ENCODE measurements around the gene PRRG2. TPM values are rescaled to one million over a fixed set of nuclear protein-coding genes. Genes with fewer than 3 reads are reported as not detected.

Gene PRRG2
- total and polyA plus RNA-seq, 3 experiments from 2014 or later, result 0.24 to 1.2 (median 1.2) TPM

DNA sequence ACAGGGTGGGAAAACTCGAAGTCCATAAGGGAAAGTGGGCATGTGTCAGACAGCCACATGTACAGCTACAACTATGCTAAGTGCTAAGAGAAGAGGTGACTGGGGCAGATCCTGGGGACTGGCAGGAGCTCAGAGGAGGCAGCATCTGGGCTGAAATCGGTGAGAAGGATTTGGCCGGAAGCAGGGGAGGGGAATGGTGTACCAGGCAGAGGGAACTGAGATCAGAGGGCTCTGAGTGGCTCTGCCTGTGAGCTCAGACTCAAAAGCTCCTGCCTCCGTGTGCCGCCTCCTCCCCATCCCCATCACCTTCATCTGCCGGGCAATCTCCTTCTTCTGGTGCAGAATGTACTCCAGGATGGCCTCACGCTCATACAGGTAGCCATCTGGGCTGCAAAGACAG, 22.5 kb upstream of the PRRG2 start:
- Histone ChIP-seq H3K27me3 (ENCODE audit: insufficient read depth, low read length, poor library complexity, severe bottlenecking) (no peaks in the 10 kb centered on the region), H3K27ac (ENCODE audit: low read depth, low read length) (no peak overlapping the region), H3K9me3 (ENCODE audit: low read length) (no peaks in the 10 kb centered on the region), H3K4me1 (ENCODE audit: insufficient read depth, low read length) (peaks cover 96% of the 10 kb centered on the region), H3K36me3 (ENCODE audit: insufficient read depth, low read length) (peaks cover 35% of the 10 kb centered on the region), H3K4me3 (ENCODE audit: low read length) (peak overlapping the region; percentile 89)
- CTCF ChIA-PET, result interaction anchor here (0.6 to 11.7 kb wide), 5 partner anchors 10 to 1703 kb away, joined by 3 to 128 read pairs (median 4); no protein-coding TSS in a partner anchor
- Mint-ChIP-seq H3K27ac (peak overlapping the region; percentile 84 to 98 (median 95)), H3K9me3 (no peaks in the 10 kb centered on the region), H3K27me3 (peaks cover 0 to 3% of the 10 kb centered on the region in 2 donors), H3K36me3 (peaks cover 9 to 50% (median 10%) of the 10 kb centered on the region in 3 donors), H3K4me1 (peaks cover 74 to 82% (median 77%) of the 10 kb centered on the region in 3 donors), H3K4me3 (peak overlapping the region; percentile 79 to 93 (median 92))
- DNase-seq, result peak in 1 of 5 donors; percentile 58
- POLR2A ChIA-PET, result interaction anchor here (0.6 to 1.4 kb wide), 4 partner anchors 10 to 85 kb away, joined by 4 to 21 read pairs (median 6); partner anchors contain the start of gene FLT3LG

DNA sequence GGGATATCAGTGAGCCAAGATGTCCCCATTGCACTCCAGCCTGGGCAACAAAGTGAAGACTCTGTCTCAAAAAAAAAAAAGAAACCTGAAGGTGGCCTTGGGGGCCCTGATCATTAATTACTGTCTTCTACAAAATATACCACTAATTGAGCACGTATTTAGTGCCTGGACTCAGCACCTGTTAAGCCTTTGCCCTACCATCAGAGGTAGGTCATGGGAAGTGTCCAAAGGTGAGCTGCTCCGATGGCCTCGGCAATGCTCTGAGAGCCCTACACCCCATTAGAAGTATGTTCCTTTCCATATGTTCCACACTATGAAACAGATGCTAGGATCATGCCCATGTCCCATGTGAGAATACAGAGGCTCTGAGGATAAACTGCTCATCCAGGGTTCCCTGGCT, 21.7 kb upstream of the PRRG2 start:
- peaks cover 9 to 55% (median 10%) of the 10 kb centered on the region in 3 donors for H3K36me3 Mint-ChIP-seq
- peaks cover 35% of the 10 kb centered on the region for H3K36me3 ChIP-seq (ENCODE audit: insufficient read depth, low read length)
- CTCF ChIA-PET, result interaction anchor here (1.2 to 11.7 kb wide), 3 partner anchors 11 to 86 kb away, joined by 5 to 128 read pairs (median 103); partner anchors contain the start of gene FLT3LG
- peak overlapping the region; percentile 84 to 98 (median 95) for H3K27ac Mint-ChIP-seq
- H3K27me3 ChIP-seq (ENCODE audit: insufficient read depth, low read length, poor library complexity, severe bottlenecking), result no peaks in the 10 kb centered on the region
- no peaks in the 10 kb centered on the region for H3K9me3 Mint-ChIP-seq
- H3K9me3 ChIP-seq (ENCODE audit: low read length), result no peaks in the 10 kb centered on the region
- POLR2A ChIA-PET, result interaction anchor here (1.4 kb wide), 1 partner anchor 9 kb away, joined by 21 read pairs; no protein-coding TSS in a partner anchor
- H3K4me1 Mint-ChIP-seq, result peaks cover 71 to 82% (median 77%) of the 10 kb centered on the region in 3 donors
- DNase-seq, result no peak
- H3K4me3 ChIP-seq (ENCODE audit: low read length), result peak overlapping the region; percentile 89
- H3K4me3 Mint-ChIP-seq, result peak overlapping the region; percentile 79 to 93 (median 92)
- peak overlapping the region; percentile 57 for H3K27ac ChIP-seq (ENCODE audit: low read depth, low read length)
- peaks cover 96% of the 10 kb centered on the region for H3K4me1 ChIP-seq (ENCODE audit: insufficient read depth, low read length)
- H3K27me3 Mint-ChIP-seq, result peaks cover 0 to 2% of the 10 kb centered on the region in 2 donors

DNA sequence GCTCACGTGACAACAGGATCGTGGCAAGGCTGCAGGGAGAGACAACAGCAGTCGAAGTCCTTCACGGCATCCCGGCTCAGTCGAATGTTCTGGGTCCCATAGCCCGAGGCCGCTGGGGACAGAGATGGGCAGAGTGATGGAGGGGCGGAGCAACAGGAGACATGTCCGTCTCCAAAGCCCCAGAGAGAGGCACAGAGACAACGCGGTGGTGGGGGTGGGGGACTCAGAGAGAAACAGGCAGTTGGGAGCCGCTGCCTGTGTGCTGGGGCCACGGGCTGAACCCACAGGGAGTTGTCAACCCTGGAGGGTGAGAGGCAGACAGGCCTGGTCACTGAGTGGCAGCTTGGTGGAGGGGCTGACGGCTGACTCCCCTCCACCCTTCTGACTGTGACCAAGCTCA, 21.2 kb upstream of the PRRG2 start:
- Mint-ChIP-seq H3K27me3 (peaks cover 0 to 2% of the 10 kb centered on the region in 2 donors), H3K4me3 (peak overlapping the region; percentile 79 to 93 (median 92)), H3K36me3 (peaks cover 9 to 56% (median 9%) of the 10 kb centered on the region in 3 donors), H3K9me3 (no peaks in the 10 kb centered on the region), H3K27ac (peak overlapping the region; percentile 84 to 98 (median 95)), H3K4me1 (peaks cover 71 to 82% (median 77%) of the 10 kb centered on the region in 3 donors)
- CTCF ChIA-PET, result interaction anchor here (1.2 to 11.7 kb wide), 4 partner anchors 11 to 90 kb away, joined by 5 to 128 read pairs (median 54); partner anchors contain the start of gene FLT3LG
- POLR2A ChIA-PET, result no interaction called here
- Histone ChIP-seq H3K9me3 (ENCODE audit: low read length) (no peaks in the 10 kb centered on the region), H3K36me3 (ENCODE audit: insufficient read depth, low read length) (peaks cover 35% of the 10 kb centered on the region), H3K27me3 (ENCODE audit: insufficient read depth, low read length, poor library complexity, severe bottlenecking) (no peaks in the 10 kb centered on the region), H3K27ac (ENCODE audit: low read depth, low read length) (peak overlapping the region; percentile 57), H3K4me1 (ENCODE audit: insufficient read depth, low read length) (peaks cover 96% of the 10 kb centered on the region), H3K4me3 (ENCODE audit: low read length) (peak overlapping the region; percentile 89)
- no peak for DNase-seq

DNA sequence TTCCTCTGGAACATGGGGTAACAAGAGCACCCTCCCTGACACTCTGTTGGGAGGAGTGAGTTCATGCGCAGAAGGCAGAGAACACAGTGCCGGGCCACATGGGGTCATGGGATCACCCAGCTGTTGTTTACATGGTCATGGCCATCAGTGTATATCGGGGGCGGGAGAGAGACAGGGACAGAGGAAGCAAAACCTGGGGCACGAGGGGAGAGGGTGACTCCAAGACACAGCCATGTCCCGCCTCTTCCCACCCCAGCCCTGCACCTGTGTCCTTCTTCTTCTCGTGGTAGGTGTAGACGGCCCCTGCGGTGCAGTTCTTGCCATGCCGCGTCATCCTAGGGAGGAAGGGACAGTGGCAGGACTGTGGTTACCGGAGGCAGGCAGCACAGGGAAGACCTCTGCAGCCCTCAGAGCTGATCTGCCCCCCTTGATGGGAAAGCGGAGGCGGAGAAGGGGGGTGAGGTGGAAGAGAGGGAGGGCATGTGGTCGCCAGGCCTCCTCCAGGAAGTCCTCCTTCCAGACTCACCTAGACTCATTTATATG, 20.7 kb upstream of the PRRG2 start:
- Mint-ChIP-seq H3K27me3 (peaks cover 0 to 2% of the 10 kb centered on the region in 2 donors), H3K4me3 (peak overlapping the region; percentile 79 to 93 (median 92)), H3K9me3 (no peaks in the 10 kb centered on the region), H3K36me3 (peaks cover 9 to 51% (median 10%) of the 10 kb centered on the region in 3 donors), H3K27ac (peak overlapping the region; percentile 84 to 98 (median 95)), H3K4me1 (peaks cover 72 to 82% (median 77%) of the 10 kb centered on the region in 3 donors)
- Histone ChIP-seq H3K27ac (ENCODE audit: low read depth, low read length) (peak overlapping the region; percentile 57), H3K4me1 (ENCODE audit: insufficient read depth, low read length) (peaks cover 96% of the 10 kb centered on the region), H3K36me3 (ENCODE audit: insufficient read depth, low read length) (peaks cover 35% of the 10 kb centered on the region), H3K9me3 (ENCODE audit: low read length) (no peaks in the 10 kb centered on the region), H3K27me3 (ENCODE audit: insufficient read depth, low read length, poor library complexity, severe bottlenecking) (no peaks in the 10 kb centered on the region), H3K4me3 (ENCODE audit: low read length) (peak overlapping the region; percentile 89)
- POLR2A ChIA-PET, result interaction anchor here (0.5 to 0.8 kb wide), 2 partner anchors 8 to 33 kb away, joined by 4 read pairs; partner anchors contain the start of gene RCN3
- CTCF ChIA-PET, result interaction anchor here (0.9 to 11.7 kb wide), 5 partner anchors 10 to 90 kb away, joined by 3 to 128 read pairs (median 6); partner anchors contain the start of gene RCN3
- DNase-seq, result peak in 4 of 5 donors; percentile 34 to 67 (median 57)

DNA sequence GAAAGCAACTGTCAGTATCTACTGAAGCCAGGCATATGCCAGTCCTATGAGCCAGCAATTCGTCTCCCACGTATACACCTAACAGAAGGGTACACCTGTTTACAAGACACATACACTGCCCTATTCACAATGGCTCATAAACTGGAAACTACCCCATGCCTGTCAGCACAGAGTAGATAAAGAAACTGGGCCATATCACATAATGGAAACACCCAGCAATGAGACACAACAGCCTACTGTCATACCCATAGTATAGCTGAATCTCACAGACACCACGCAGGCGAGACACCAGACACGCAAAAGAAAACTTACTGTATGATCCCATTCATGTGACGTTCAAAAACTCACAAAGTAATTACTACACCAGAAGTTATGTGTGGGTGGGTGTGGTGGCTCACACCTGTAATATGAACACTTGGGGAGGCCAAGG, 16.5 kb upstream of the PRRG2 start:
- peak overlapping the region; percentile 43 for H3K4me3 ChIP-seq (ENCODE audit: low read length)
- no peak for DNase-seq
- Mint-ChIP-seq H3K9me3 (no peaks in the 10 kb centered on the region), H3K27me3 (peaks cover 0 to 2% of the 10 kb centered on the region in 2 donors), H3K27ac (peak overlapping the region; percentile 73 to 99 (median 87)), H3K4me1 (peaks cover 76 to 88% (median 88%) of the 10 kb centered on the region in 3 donors), H3K4me3 (peak overlapping the region; percentile 22 to 76 (median 51)), H3K36me3 (peaks cover 0 to 18% (median 4%) of the 10 kb centered on the region in 3 donors)
- ChIA-PET POLR2A (no interaction called here), CTCF (interaction anchor here (1.2 to 11.7 kb wide), 3 partner anchors 11 to 152 kb away, joined by 3 to 103 read pairs (median 24); no protein-coding TSS in a partner anchor)
- H3K36me3 ChIP-seq (ENCODE audit: insufficient read depth, low read length), result peaks cover 6% of the 10 kb centered on the region
- H3K9me3 ChIP-seq (ENCODE audit: low read length), result no peaks in the 10 kb centered on the region
- no peak overlapping the region for H3K27ac ChIP-seq (ENCODE audit: low read depth, low read length)
- H3K4me1 ChIP-seq (ENCODE audit: insufficient read depth, low read length), result peaks cover 94% of the 10 kb centered on the region
- H3K27me3 ChIP-seq (ENCODE audit: insufficient read depth, low read length, poor library complexity, severe bottlenecking), result no peaks in the 10 kb centered on the region

DNA sequence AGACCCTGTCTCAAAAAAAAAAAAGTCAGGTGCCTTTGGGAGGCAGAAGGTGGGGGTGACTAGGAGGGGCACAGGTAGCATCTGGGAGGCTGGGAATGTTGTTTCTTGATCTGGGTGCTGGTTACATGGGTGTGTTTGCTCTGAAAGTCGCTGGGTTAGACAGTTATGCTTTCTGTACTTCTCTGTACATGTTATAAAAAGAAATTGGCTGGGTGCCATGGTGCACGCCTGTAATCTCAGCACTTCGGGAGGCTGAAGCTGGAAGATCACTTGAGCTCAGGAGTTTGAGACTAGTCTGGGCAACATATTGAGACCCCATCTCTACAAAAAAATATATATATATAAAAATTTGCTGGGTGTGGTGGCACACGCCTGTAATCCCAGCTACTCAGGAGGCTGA, 15.9 kb upstream of the PRRG2 start:
- Histone ChIP-seq H3K36me3 (ENCODE audit: insufficient read depth, low read length) (no peaks in the 10 kb centered on the region), H3K27ac (ENCODE audit: low read depth, low read length) (no peak overlapping the region), H3K27me3 (ENCODE audit: insufficient read depth, low read length, poor library complexity, severe bottlenecking) (no peaks in the 10 kb centered on the region), H3K4me1 (ENCODE audit: insufficient read depth, low read length) (peaks cover 94% of the 10 kb centered on the region), H3K4me3 (ENCODE audit: low read length) (peak overlapping the region; percentile 43), H3K9me3 (ENCODE audit: low read length) (no peaks in the 10 kb centered on the region)
- Mint-ChIP-seq H3K9me3 (no peaks in the 10 kb centered on the region), H3K4me3 (peak overlapping the region; percentile 22 to 76 (median 52)), H3K4me1 (peaks cover 73 to 88% (median 88%) of the 10 kb centered on the region in 3 donors), H3K27me3 (no peaks in the 10 kb centered on the region), H3K27ac (peak overlapping the region; percentile 74 to 99 (median 87)), H3K36me3 (peaks cover 0 to 13% (median 4%) of the 10 kb centered on the region in 3 donors)
- CTCF ChIA-PET, result interaction anchor here (4.0 to 11.7 kb wide), 2 partner anchors 12 to 17 kb away, joined by 24 to 103 read pairs; no protein-coding TSS in a partner anchor
- DNase-seq, result peak in 2 of 5 donors; percentile 24 to 48
- POLR2A ChIA-PET, result interaction anchor here (1.3 to 1.6 kb wide), 2 partner anchors 12 to 31 kb away, joined by 3 to 5 read pairs; no protein-coding TSS in a partner anchor

DNA sequence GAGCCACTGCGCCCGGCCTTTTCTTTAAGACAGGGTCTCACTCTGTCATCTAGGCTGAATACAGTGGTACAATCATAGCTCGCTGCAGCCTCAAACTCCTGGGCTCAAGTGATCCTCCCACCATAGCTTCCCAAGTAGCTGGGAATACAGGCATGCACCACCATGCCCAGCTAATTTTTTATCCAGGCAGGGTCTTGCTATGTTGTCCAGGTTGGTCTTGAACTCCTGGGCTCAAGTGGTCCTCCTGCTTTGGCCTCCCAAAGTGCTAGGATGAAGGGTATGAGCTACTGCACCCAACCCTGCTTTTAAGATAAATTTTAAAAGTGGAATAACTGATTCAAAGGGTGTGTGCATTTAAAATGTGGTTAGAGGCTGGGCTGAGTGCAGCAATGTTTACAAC, 14.8 kb upstream of the PRRG2 start:
- Histone ChIP-seq H3K4me1 (ENCODE audit: insufficient read depth, low read length) (peaks cover 94% of the 10 kb centered on the region), H3K4me3 (ENCODE audit: low read length) (peak overlapping the region; percentile 27)

More for the DNA sequence above, 14.8 kb upstream of the PRRG2 start:
- DNase-seq, result no peak
- Mint-ChIP-seq H3K36me3 (peaks cover 0 to 10% (median 5%) of the 10 kb centered on the region in 3 donors), H3K4me3 (peak overlapping the region in 6 of 7 donors; percentile 28 to 63 (median 52)), H3K27ac (peak overlapping the region; percentile 6 to 99 (median 77)), H3K4me1 (peaks cover 70 to 86% (median 86%) of the 10 kb centered on the region in 3 donors), H3K9me3 (no peaks in the 10 kb centered on the region), H3K27me3 (no peaks in the 10 kb centered on the region)
- no peaks in the 10 kb centered on the region for H3K36me3 ChIP-seq (ENCODE audit: insufficient read depth, low read length)
- no peaks in the 10 kb centered on the region for H3K9me3 ChIP-seq (ENCODE audit: low read length)
- CTCF ChIA-PET, result interaction anchor here (0.6 to 11.7 kb wide), 4 partner anchors 13 to 96 kb away, joined by 3 to 103 read pairs (median 14); partner anchors contain the start of gene FLT3LG
- H3K27me3 ChIP-seq (ENCODE audit: insufficient read depth, low read length, poor library complexity, severe bottlenecking), result no peaks in the 10 kb centered on the region
- POLR2A ChIA-PET, result interaction anchor here (0.6 to 1.6 kb wide), 4 partner anchors 13 to 32 kb away, joined by 3 to 5 read pairs (median 4); no protein-coding TSS in a partner anchor
- H3K27ac ChIP-seq (ENCODE audit: low read depth, low read length), result no peak overlapping the region

All from CD8-positive, alpha-beta memory T cell (primary cell).